H9 (cell line): ENCODE results near the gene ARFIP1. TPM values are rescaled to one million over a fixed set of nuclear protein-coding genes. Genes with fewer than 3 reads are reported as not detected.

Experiments
- DNase-seq: peaks from one replicate; pipeline ENCODE4 v3.0.0-alpha.2; 2017
- H2AFZ ChIP-seq: one replicate; pipeline ENCODE4 v1.6.1; 2013; ENCODE audit warnings: mild to moderate bottlenecking, low read length, control low read depth, moderate library complexity
- H2AK5ac ChIP-seq: 2 replicates; pipeline ENCODE4 v1.6.1; 2013; ENCODE audit warnings: low read length, control low read depth, mixed read lengths; ENCODE audit not compliant: insufficient read length
- H2BK120ac ChIP-seq: one replicate; pipeline ENCODE4 v1.6.1; 2013; ENCODE audit warnings: low read depth, mild to moderate bottlenecking, low read length, control low read depth, inconsistent platforms; ENCODE audit not compliant: poor library complexity, severe bottlenecking
- H2BK12ac ChIP-seq: 2 replicates; pipeline ENCODE4 v1.6.1; 2013; ENCODE audit warnings: low read length, control low read depth, mixed read lengths, low read depth; ENCODE audit not compliant: insufficient read length
- H2BK15ac ChIP-seq: 2 replicates; pipeline ENCODE4 v1.6.1; 2013; ENCODE audit warnings: low read depth, low read length, control low read depth
- H2BK20ac ChIP-seq: one replicate; pipeline ENCODE4 v1.6.1; 2013; ENCODE audit warnings: low read depth, mild to moderate bottlenecking, low read length, control low read depth, inconsistent platforms; ENCODE audit not compliant: poor library complexity, severe bottlenecking
- H2BK5ac ChIP-seq: 2 replicates; pipeline ENCODE4 v1.6.1; 2013; ENCODE audit warnings: low read length, control low read depth, mixed read lengths; ENCODE audit not compliant: insufficient read length
- H3K14ac ChIP-seq: 2 replicates; pipeline ENCODE4 v1.6.1; 2013; ENCODE audit warnings: low read length, control low read depth; ENCODE audit not compliant: insufficient read depth
- H3K18ac ChIP-seq: 2 replicates; pipeline ENCODE4 v1.6.1; 2013; ENCODE audit warnings: low read depth, mild to moderate bottlenecking, mixed read lengths, low read length, control low read depth; ENCODE audit not compliant: insufficient read length
- H3K23ac ChIP-seq: 2 replicates; pipeline ENCODE4 v1.6.1; 2013; ENCODE audit warnings: low read length, control low read depth, mixed read lengths, low read depth; ENCODE audit not compliant: insufficient read length
- H3K23me2 ChIP-seq: 2 replicates; pipeline ENCODE4 v1.6.1; 2013; ENCODE audit warnings: low read depth, mild to moderate bottlenecking, mixed read lengths, low read length, control low read depth; ENCODE audit not compliant: insufficient read length, poor library complexity, severe bottlenecking
- H3K27ac ChIP-seq: 2 replicates; pipeline ENCODE4 v1.5.1; 2013; ENCODE audit warnings: low read length, control low read depth, mixed read lengths, low read depth; ENCODE audit not compliant: insufficient read length
- H3K27me3 ChIP-seq: 2 replicates; pipeline ENCODE4 v1.6.1; 2013; ENCODE audit warnings: low read length, control low read depth, inconsistent platforms; ENCODE audit not compliant: insufficient read depth
- H3K4ac ChIP-seq: 2 replicates; pipeline ENCODE4 v1.6.1; 2013; ENCODE audit warnings: low read depth, mild to moderate bottlenecking, control low read depth, inconsistent platforms, low read length, moderate library complexity
- H3K4me1 ChIP-seq: 2 replicates; pipeline ENCODE4 v1.6.1; 2013; ENCODE audit warnings: low read length, control low read depth, inconsistent platforms; ENCODE audit not compliant: insufficient read depth
- H3K4me2 ChIP-seq: 2 replicates; pipeline ENCODE4 v1.6.1; 2013; ENCODE audit warnings: low read length, control low read depth, mixed read lengths; ENCODE audit not compliant: insufficient read length, insufficient read depth
- H3K56ac ChIP-seq: 2 replicates; pipeline ENCODE4 v1.6.1; 2013; ENCODE audit warnings: low read depth, mild to moderate bottlenecking, mixed read lengths, low read length, control low read depth; ENCODE audit not compliant: insufficient read length
- H3K79me1 ChIP-seq: 2 replicates; pipeline ENCODE4 v1.6.1; 2013; ENCODE audit warnings: low read depth, mild to moderate bottlenecking, moderate library complexity, low read length, control low read depth, inconsistent platforms; ENCODE audit not compliant: insufficient read depth, poor library complexity, severe bottlenecking
- H3K79me2 ChIP-seq: 2 replicates; pipeline ENCODE4 v1.6.1; 2013; ENCODE audit warnings: low read length, control low read depth, inconsistent platforms; ENCODE audit not compliant: insufficient read depth
- H3K9ac ChIP-seq: 2 replicates; pipeline ENCODE4 v1.6.1; 2013; ENCODE audit warnings: low read length, control low read depth, mixed read lengths; ENCODE audit not compliant: insufficient read length; ENCODE audit errors: extremely low read depth
- H3K9me3 ChIP-seq: one replicate; pipeline ENCODE4 v1.6.1; 2013; ENCODE audit warnings: low read depth, low read length, inconsistent platforms; ENCODE audit not compliant: control insufficient read depth
- H3T11ph ChIP-seq: one replicate; pipeline ENCODE4 v1.6.1; 2013; ENCODE audit warnings: mild to moderate bottlenecking, low read length, control low read depth, inconsistent platforms
- H4K20me1 ChIP-seq: one replicate; pipeline ENCODE4 v1.6.1; 2013; ENCODE audit not compliant: control insufficient read depth, insufficient read length, insufficient read depth
- H4K5ac ChIP-seq: 2 replicates; pipeline ENCODE4 v1.6.1; 2013; ENCODE audit warnings: low read depth, mild to moderate bottlenecking, mixed read lengths, low read length, control low read depth; ENCODE audit not compliant: insufficient read length
- H4K8ac ChIP-seq: replicated peaks from 2 replicates; pipeline ENCODE4 v1.6.1; 2013; ENCODE audit warnings: low read length, control low read depth, mixed read lengths, low read depth; ENCODE audit not compliant: insufficient read length
- H4K91ac ChIP-seq: 2 replicates; pipeline ENCODE4 v1.6.1; 2013; ENCODE audit warnings: low read depth, mild to moderate bottlenecking, moderate library complexity, mixed read lengths, low read length, control low read depth; ENCODE audit not compliant: insufficient read length
- H3K27ac Mint-ChIP-seq, 3 experiments: 2 replicates in 2 of 3; 3 replicates in 1 of 3; pipeline ENCODE4 v1.8.0; 2020 to 2021; ENCODE audit warnings: mixed read lengths in 3 of 3, mild to moderate bottlenecking in 1 of 3, moderate library complexity in 1 of 3
- H3K27me3 Mint-ChIP-seq: 2 replicates; pipeline ENCODE4 v1.8.0; 2021; ENCODE audit warnings: low read depth, mild to moderate bottlenecking, moderate library complexity, mixed read lengths
- H3K36me3 Mint-ChIP-seq, 3 experiments: 2 replicates in 2 of 3; 3 replicates in 1 of 3; pipeline ENCODE4 v1.8.0; 2020 to 2021; ENCODE audit warnings: low read depth in 3 of 3, mixed read lengths in 3 of 3; ENCODE audit not compliant: insufficient read depth in 1 of 3
- H3K4me1 Mint-ChIP-seq, 2 experiments: 2 replicates each; pipeline ENCODE4 v1.8.0; 2020; ENCODE audit warnings: mixed read lengths in 2 of 2
- H3K4me3 Mint-ChIP-seq, 2 experiments: 2 replicates in 1 of 2; 3 replicates in 1 of 2; pipeline ENCODE4 v1.8.0; 2020 to 2021; ENCODE audit warnings: mild to moderate bottlenecking in 2 of 2, mixed read lengths in 2 of 2, moderate library complexity in 1 of 2
- H3K9me3 Mint-ChIP-seq, 2 experiments: 2 replicates in 1 of 2; 3 replicates in 1 of 2; pipeline ENCODE4 v1.8.0; 2020; ENCODE audit warnings: mild to moderate bottlenecking in 2 of 2, mixed read lengths in 2 of 2, moderate library complexity in 1 of 2
- total RNA-seq: library from RNA; stranded (reverse); gene quantifications from 2 replicates; pipeline ENCODE4 v1.2.1, GENCODE V29; 2021
- TF ChIP-seq, protein P1 (sequence below): fragments of 200-600 bp; sonication (generic); conservative IDR thresholded peaks from 3 replicates; pipeline ENCODE4 v1.8.0; 2021; ENCODE audit warnings: antibody characterized with exemption, mild to moderate bottlenecking

The ARFIP1 gene
- total RNA-seq, 1 experiment from 2014 or later: 30.8 TPM

DNA sequence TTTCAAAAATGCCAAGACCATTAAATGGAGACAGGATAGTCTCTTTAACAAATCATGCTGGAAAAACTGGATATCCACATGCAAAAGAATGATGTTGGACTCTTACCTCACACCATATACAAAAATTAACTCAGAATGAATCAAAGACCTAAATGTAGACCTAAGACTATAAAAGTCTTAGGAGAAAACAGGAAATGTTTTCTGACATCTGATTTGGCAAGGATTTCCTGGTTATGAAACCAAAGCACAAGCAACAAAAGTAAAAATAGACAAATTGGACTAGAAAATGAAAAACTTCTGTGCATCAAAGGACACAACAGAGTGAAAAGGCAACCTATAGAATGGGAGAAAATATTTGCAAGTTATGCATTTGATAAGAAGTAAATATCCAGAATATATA lies 37.6 kb downstream of the ARFIP1 start:
- Histone ChIP-seq H2BK5ac (no peak overlapping the region), H3K4me2 (no peak overlapping the region), H2BK15ac (no peak overlapping the region), H2AK5ac (no peak overlapping the region), H3K27me3 (no peaks in the 10 kb centered on the region), H3T11ph (no peak overlapping the region), H3K9ac (no peak overlapping the region), H2BK12ac (no peak overlapping the region), H3K4me1 (no peaks in the 10 kb centered on the region), H2AFZ (no peak overlapping the region), H3K4ac (no peak overlapping the region), H3K27ac (no peak overlapping the region), H3K14ac (no peak overlapping the region), H2BK20ac (no peak overlapping the region), H3K79me2 (no peaks in the 10 kb centered on the region), H3K23me2 (no peaks in the 10 kb centered on the region), H3K79me1 (no peaks in the 10 kb centered on the region), H3K23ac (no peak overlapping the region), H3K56ac (no peak overlapping the region), H3K9me3 (no peaks in the 10 kb centered on the region), H4K8ac (no peak overlapping the region), H2BK120ac (no peak overlapping the region), H4K91ac (no peak overlapping the region), H4K5ac (no peak overlapping the region), H4K20me1 (no peaks in the 10 kb centered on the region), H3K18ac (no peak overlapping the region)
- H3K36me3 Mint-ChIP-seq: peaks cover 16 to 48% (median 47%) of the 10 kb centered on the region in 3 experiments
- H3K9me3 Mint-ChIP-seq: peaks cover 15 to 22% of the 10 kb centered on the region in 2 experiments; a peak in 4 of 5 replicates
- no peaks in the 10 kb centered on the region for H3K27me3 Mint-ChIP-seq
- no peak overlapping the region for H3K4me3 Mint-ChIP-seq
- peaks cover 4 to 24% of the 10 kb centered on the region in 2 experiments; a peak in 2 of 4 replicates for H3K4me1 Mint-ChIP-seq
- TF ChIP-seq, protein P1, sequence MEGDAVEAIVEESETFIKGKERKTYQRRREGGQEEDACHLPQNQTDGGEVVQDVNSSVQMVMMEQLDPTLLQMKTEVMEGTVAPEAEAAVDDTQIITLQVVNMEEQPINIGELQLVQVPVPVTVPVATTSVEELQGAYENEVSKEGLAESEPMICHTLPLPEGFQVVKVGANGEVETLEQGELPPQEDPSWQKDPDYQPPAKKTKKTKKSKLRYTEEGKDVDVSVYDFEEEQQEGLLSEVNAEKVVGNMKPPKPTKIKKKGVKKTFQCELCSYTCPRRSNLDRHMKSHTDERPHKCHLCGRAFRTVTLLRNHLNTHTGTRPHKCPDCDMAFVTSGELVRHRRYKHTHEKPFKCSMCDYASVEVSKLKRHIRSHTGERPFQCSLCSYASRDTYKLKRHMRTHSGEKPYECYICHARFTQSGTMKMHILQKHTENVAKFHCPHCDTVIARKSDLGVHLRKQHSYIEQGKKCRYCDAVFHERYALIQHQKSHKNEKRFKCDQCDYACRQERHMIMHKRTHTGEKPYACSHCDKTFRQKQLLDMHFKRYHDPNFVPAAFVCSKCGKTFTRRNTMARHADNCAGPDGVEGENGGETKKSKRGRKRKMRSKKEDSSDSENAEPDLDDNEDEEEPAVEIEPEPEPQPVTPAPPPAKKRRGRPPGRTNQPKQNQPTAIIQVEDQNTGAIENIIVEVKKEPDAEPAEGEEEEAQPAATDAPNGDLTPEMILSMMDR: no peak
- no peak overlapping the region for H3K27ac Mint-ChIP-seq
- DNase-seq: no peak
